Activated CD4-positive, alpha-beta memory T cell treated with anti-CD3 and anti-CD28 coated beads for 36 hours (primary cell): ENCODE results near the gene FUCA1. TPM values are rescaled to one million over a fixed set of nuclear protein-coding genes. Genes with fewer than 3 reads are reported as not detected.
A peak's percentile ranks its signal among the peaks of the same experiment; 100 is the strongest.
"Not testable (repeated sequence)": the region's sequence is repeated elsewhere in the genome, so short reads cannot be mapped to it uniquely, and the experiment has no call there.

Source experiments
- CTCF ChIA-PET: fragments of 350-600 bp; sonication (Branson Sonifier 250); formaldehyde crosslinking; loops from one replicate; lab custom pipeline; 2021; ENCODE audit warnings: antibody characterized with exemption, inconsistent platforms; lab: Charles Lee
- POLR2A ChIA-PET: fragments of 350-600 bp; sonication (Branson Sonifier 250); formaldehyde crosslinking; loops from one replicate; lab custom pipeline; 2021; ENCODE audit warnings: antibody characterized with exemption; lab: Charles Lee
- DNase-seq: peaks from one replicate; pipeline ENCODE4 v3.0.0-alpha.2; 2020
- H3K27ac Mint-ChIP-seq: one replicate; pipeline ENCODE4 v1.8.0; 2021; ENCODE audit warnings: mixed read lengths
- H3K27me3 Mint-ChIP-seq: one replicate; pipeline ENCODE4 v1.8.0; 2021; ENCODE audit warnings: mixed read lengths
- H3K36me3 Mint-ChIP-seq: one replicate; pipeline ENCODE4 v1.8.0; 2021; ENCODE audit warnings: mixed read lengths
- H3K4me1 Mint-ChIP-seq: one replicate; pipeline ENCODE4 v1.8.0; 2021; ENCODE audit warnings: low read depth, mixed read lengths
- H3K4me3 Mint-ChIP-seq: one replicate; pipeline ENCODE4 v1.8.0; 2021; ENCODE audit warnings: mild to moderate bottlenecking, mixed read lengths
- H3K9me3 Mint-ChIP-seq: one replicate; pipeline ENCODE4 v1.8.0; 2021; ENCODE audit warnings: mixed read lengths
- intact Hi-C: fragments of 100-400 bp; cut with micrococcal nuclease; formaldehyde crosslinking; loops from one replicate; pipeline ENCODE4 v1.15.1; 2023
- total RNA-seq, 2 experiments: library from RNA; stranded (reverse); gene quantifications; one replicate each; pipeline ENCODE4 v1.2.3, GENCODE V29; 2021

The FUCA1 gene
- total RNA-seq, 2 experiments from 2014 or later = 5.3 to 5.4 TPM

DNA sequence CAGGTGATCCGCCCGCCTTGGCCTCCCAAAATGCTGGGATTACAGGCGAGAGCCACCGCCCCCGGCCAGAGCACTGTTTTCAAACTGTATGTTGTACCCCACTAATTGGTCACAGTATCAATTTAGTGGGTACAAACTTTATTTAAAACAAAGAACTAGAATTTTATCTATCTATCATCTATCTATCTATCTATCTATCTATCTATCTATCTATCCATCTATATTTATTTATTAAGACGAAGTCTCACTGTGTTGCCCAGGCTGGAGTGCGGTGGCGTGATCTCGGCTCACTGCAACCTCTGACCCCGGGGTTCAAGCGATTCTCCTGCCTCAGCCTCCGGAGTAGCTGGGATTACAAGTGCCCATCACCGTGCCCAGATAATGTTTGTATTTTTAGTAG lies 41.5 kb downstream of the FUCA1 start:
- not testable (repeated sequence) for H3K27ac Mint-ChIP-seq, H3K9me3 Mint-ChIP-seq, H3K4me3 Mint-ChIP-seq, DNase-seq, H3K36me3 Mint-ChIP-seq, H3K27me3 Mint-ChIP-seq
- peaks cover 17% of the 10 kb centered on the region for H3K4me1 Mint-ChIP-seq
- intact Hi-C loops = loop anchor here (5.0 kb wide), 1 partner anchor 131 kb away; the partner anchor contains the start of gene PNRC2
- ChIA-PET CTCF (interaction anchor here (0.9 kb wide), 1 partner anchor 16 kb away, joined by 4 read pairs; no protein-coding TSS in a partner anchor), POLR2A (interaction anchor here (1.1 kb wide), 1 partner anchor 11 kb away, joined by 3 read pairs; no protein-coding TSS in a partner anchor)

DNA sequence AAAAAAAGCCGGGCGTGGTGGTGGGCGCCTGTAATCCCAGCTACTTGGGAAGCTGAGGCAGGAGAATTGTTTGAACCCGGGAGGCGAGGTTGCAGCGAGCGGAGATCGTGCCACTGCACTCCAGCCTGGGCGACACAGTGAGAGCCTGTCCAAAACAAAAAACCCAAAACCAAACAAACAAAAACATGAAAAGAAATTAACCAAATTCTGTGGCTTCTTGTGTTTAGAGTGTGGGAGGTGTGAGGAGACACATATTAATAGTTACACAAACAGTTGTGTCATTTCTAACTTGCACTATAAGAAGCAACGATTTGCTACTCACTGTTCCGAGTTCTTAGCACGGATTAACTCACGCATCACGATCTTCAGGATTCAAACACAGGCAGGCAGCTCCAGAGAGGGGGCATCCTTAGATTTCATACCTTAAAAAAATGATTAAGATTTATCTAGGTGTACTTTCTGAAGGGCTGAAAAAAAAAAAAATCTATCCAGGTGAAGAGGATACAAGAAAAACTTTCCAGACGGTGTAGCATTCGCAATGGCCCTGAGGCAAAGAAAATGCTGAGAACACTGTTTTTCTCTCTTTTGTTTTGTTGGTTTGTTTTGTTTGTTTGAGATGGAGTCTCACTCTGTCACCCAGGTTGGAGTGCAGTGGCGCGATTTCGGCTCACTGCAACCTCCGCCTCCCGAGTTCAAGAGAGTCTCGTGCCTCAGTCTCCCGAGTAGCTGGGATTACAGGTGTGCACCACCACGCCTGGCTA lies 42.1 kb downstream of the FUCA1 start:
- H3K9me3 Mint-ChIP-seq = no peaks in the 10 kb centered on the region
- DNase-seq = no peak
- H3K4me3 Mint-ChIP-seq = peak overlapping the region; percentile 97
- H3K4me1 Mint-ChIP-seq = peaks cover 17% of the 10 kb centered on the region
- CTCF ChIA-PET = interaction anchor here (0.6 to 8.0 kb wide), 7 partner anchors 15 to 73 kb away, joined by 3 to 84 read pairs (median 4); no protein-coding TSS in a partner anchor
- POLR2A ChIA-PET = interaction anchor here (0.6 to 2.6 kb wide), 9 partner anchors 10 to 198 kb away, joined by 3 to 14 read pairs (median 4); partner anchors contain the start of gene GALE
- peaks cover 3% of the 10 kb centered on the region for H3K36me3 Mint-ChIP-seq
- H3K27me3 Mint-ChIP-seq = no peaks in the 10 kb centered on the region
- H3K27ac Mint-ChIP-seq = peak overlapping the region; percentile 95
- intact Hi-C loops = loop anchor here (1.0 to 5.0 kb wide), 3 partner anchors 12 to 131 kb away; partner anchors contain the start of genes FUCA1 and PNRC2

DNA sequence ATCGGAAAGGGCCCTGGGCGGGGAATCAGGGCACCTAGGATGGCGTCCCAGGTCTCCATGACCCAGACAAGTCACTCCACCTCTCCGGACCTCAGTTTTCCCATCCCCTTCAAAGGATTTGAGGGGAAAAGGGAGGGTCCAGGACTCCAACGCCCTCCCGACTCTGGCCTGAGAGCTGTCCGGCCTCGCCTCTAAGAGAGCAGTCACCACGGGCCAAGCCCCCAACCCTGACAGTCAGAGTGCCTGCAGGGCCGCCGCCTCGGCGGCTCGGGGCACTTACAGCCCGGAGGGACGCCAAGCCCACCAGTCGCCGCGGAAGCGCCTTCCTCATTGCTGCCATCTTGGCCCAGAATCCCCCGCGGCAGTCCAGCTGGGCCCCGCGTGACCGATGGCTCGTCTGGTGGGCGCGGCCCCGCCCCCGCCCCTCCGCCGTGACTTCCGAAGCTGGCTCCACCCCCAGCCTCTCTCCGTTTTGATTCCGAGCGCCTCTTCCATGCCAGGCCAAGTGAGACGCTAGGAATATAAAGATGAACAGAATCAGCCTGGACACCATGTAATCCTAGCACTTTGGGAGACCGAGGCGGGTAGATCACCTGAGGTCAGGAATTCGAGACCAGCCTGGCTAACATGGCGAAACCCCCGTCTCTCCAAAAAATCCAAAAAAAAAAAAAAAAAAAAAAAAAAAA lies 42.9 kb downstream of the FUCA1 start, which contains the start of gene HMGCL:
HMGCL (minus strand) TSS at position 354 of the 686 bp plus-strand sequence; CDS start at position 340, 14 bp downstream.
- Mint-ChIP-seq H3K9me3 (no peaks in the 10 kb centered on the region), H3K4me3 (peak within 1 kb of the TSS; percentile 97), H3K4me1 (peaks cover 17% of the 10 kb centered on the region), H3K36me3 (peaks cover 3% of the 10 kb centered on the region), H3K27ac (peak within 1 kb of the TSS; percentile 95), H3K27me3 (no peaks in the 10 kb centered on the region)
- DNase-seq = peak; percentile 94
- CTCF ChIA-PET = interaction anchor here (0.6 to 8.0 kb wide), 7 partner anchors 15 to 74 kb away, joined by 3 to 84 read pairs (median 3); no protein-coding TSS in a partner anchor
- intact Hi-C loops = loop anchor here (1.0 to 5.0 kb wide), 3 partner anchors 13 to 132 kb away; partner anchors contain the start of genes FUCA1 and PNRC2
- POLR2A ChIA-PET = interaction anchor here (0.6 to 2.6 kb wide), 8 partner anchors 11 to 197 kb away, joined by 3 to 14 read pairs (median 4); partner anchors contain the start of gene GALE

DNA sequence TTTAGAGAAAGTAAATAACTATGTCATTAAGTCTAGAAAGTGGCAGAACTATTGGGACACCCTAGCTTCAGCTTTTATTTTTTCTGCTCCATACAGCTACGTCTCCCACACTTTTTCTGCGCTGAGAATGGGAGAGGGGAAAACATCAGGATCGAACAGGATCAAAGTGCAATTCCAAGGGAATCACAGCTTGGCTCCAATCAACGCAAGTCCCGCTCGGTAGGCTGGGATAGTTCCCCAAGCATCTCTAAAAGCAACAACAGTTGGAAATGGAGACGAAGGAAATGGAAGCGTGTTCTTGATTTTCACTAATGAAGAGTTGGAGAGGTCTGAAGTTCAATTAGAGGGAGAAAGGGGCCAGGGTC lies 43.4 kb downstream of the FUCA1 start:
- DNase-seq = no peak
- POLR2A ChIA-PET = interaction anchor here (1.0 to 2.6 kb wide), 4 partner anchors 14 to 139 kb away, joined by 3 to 14 read pairs (median 4); partner anchors contain the start of gene GALE

DNA sequence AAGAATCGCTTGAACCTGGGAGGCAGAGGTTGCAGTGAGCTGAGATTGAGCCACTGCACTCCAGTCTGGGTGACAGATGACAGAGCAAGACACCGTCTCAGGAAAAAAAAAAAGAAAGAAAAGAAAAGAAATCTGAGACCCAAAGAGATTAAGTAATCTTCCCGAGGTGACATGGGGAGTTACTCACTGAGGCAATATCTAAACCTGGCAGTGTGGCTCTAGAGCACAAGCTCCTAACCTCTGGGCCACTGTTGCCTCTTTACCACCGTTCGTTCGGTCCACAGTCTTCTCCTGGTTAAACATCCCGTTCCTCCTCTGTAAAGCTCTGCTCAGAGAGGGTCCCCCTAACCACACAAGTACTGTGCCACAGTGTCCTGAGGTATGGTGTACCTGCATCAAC lies 44.3 kb downstream of the FUCA1 start:
- Mint-ChIP-seq H3K27ac (no peak overlapping the region), H3K9me3 (no peaks in the 10 kb centered on the region), H3K27me3 (no peaks in the 10 kb centered on the region), H3K36me3 (peaks cover 3% of the 10 kb centered on the region), H3K4me1 (peaks cover 17% of the 10 kb centered on the region), H3K4me3 (peak overlapping the region; percentile 32)
- intact Hi-C loops = no loop called here
- ChIA-PET POLR2A (interaction anchor here (1.0 to 2.6 kb wide), 2 partner anchors 22 to 140 kb away, joined by 3 to 14 read pairs; partner anchors contain the start of gene GALE), CTCF (interaction anchor here (1.1 to 8.0 kb wide), 3 partner anchors 13 to 20 kb away, joined by 3 to 84 read pairs (median 4); no protein-coding TSS in a partner anchor)
- no peak for DNase-seq

More for the DNA sequence above, 43.4 kb downstream of the FUCA1 start:
- intact Hi-C loops = loop anchor here (1.0 to 5.0 kb wide), 3 partner anchors 14 to 133 kb away; partner anchors contain the start of genes FUCA1 and PNRC2
- H3K27ac Mint-ChIP-seq = peak overlapping the region; percentile 95
- peaks cover 17% of the 10 kb centered on the region for H3K4me1 Mint-ChIP-seq
- peaks cover 3% of the 10 kb centered on the region for H3K36me3 Mint-ChIP-seq
- no peaks in the 10 kb centered on the region for H3K27me3 Mint-ChIP-seq
- peak overlapping the region; percentile 97 for H3K4me3 Mint-ChIP-seq
- CTCF ChIA-PET = interaction anchor here (0.6 to 8.0 kb wide), 4 partner anchors 14 to 34 kb away, joined by 3 to 84 read pairs (median 4); no protein-coding TSS in a partner anchor
- no peaks in the 10 kb centered on the region for H3K9me3 Mint-ChIP-seq

DNA sequence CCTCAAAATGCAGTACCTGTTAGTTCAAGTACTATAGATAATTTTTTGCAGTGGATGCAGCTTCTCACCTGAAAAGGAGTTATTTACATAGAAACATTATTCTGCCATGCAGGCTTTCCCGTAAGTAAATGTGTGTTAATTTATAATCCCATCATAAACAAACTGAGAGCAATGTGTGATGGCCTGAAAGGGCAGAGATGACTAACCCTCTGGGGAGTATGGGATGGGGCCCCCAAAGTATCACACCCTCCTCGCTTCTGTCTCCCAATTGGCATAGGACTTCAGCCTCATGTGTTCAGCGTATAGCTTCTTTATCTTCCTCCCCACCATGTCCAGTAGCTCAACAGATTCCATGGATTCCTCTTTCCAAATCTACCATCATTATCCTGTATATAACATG lies 50.5 kb downstream of the FUCA1 start:
- no peaks in the 10 kb centered on the region for H3K27me3 Mint-ChIP-seq
- intact Hi-C loops = no loop called here
- peaks cover 3% of the 10 kb centered on the region for H3K4me1 Mint-ChIP-seq
- no peak overlapping the region for H3K27ac Mint-ChIP-seq
- no peak for DNase-seq
- H3K36me3 Mint-ChIP-seq = peaks cover 16% of the 10 kb centered on the region
- H3K4me3 Mint-ChIP-seq = no peak overlapping the region
- CTCF ChIA-PET = interaction anchor here (0.6 kb wide), 1 partner anchor 1015 kb away, joined by 3 read pairs; no protein-coding TSS in a partner anchor
- POLR2A ChIA-PET = interaction anchor here (1.7 kb wide), 1 partner anchor 17 kb away, joined by 5 read pairs; the partner anchor contains the start of gene GALE
- H3K9me3 Mint-ChIP-seq = no peaks in the 10 kb centered on the region

DNA sequence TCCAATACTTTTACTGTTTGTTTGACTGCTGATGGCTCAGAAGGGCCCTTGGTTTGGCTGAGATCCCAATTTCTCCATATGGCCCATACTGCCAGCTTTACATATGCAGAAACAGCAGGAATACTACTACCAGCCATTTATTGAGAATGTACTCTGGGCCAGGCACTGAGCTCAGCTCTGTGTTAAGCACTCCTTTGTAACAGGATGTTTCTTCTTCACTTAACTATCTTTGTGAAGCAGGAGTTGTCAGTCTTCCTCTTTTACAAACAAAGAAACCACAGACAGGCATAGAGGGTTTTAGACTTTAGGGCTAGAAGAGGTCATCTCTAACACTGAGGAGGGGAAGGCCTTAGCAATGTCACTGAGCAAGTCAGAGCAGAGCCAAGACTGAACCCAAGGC lies 51.2 kb downstream of the FUCA1 start:
- Mint-ChIP-seq H3K27ac (no peak overlapping the region), H3K27me3 (no peaks in the 10 kb centered on the region), H3K4me3 (no peak overlapping the region), H3K36me3 (peaks cover 19% of the 10 kb centered on the region), H3K9me3 (no peaks in the 10 kb centered on the region), H3K4me1 (peaks cover 3% of the 10 kb centered on the region)
- CTCF ChIA-PET = interaction anchor here (1.5 kb wide), 1 partner anchor 45 kb away, joined by 4 read pairs; no protein-coding TSS in a partner anchor
- DNase-seq = no peak
- intact Hi-C loops = no loop called here
- POLR2A ChIA-PET = interaction anchor here (0.6 to 1.5 kb wide), 2 partner anchors 10 to 43 kb away, joined by 3 read pairs; no protein-coding TSS in a partner anchor

DNA sequence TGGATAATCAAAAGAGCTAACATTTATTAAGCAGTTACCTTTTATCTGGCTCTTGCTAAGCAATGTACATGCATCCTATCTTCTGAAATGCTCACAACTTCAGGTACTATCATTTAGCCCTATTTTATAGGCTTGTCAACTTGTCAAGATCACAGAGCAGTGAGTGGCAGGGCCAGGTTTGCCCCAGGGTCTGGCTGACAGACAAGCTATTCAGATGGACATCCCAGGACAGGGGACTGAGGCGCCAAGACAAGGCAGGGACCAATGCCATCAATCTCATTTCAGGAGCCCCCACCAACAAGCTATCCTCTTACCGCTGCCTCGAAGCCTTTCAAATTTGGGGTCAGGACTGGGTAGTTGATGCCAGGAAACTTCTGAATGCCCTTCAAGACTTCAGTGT lies 51.7 kb downstream of the FUCA1 start:
- Mint-ChIP-seq H3K27me3 (no peaks in the 10 kb centered on the region), H3K36me3 (peaks cover 20% of the 10 kb centered on the region), H3K27ac (no peak overlapping the region), H3K9me3 (no peaks in the 10 kb centered on the region), H3K4me3 (no peak overlapping the region), H3K4me1 (peaks cover 3% of the 10 kb centered on the region)
- POLR2A ChIA-PET = interaction anchor here (0.6 to 1.5 kb wide), 3 partner anchors 9 to 43 kb away, joined by 3 read pairs; no protein-coding TSS in a partner anchor
- DNase-seq = no peak
- intact Hi-C loops = no loop called here
- CTCF ChIA-PET = interaction anchor here (1.5 kb wide), 1 partner anchor 45 kb away, joined by 4 read pairs; no protein-coding TSS in a partner anchor

DNA sequence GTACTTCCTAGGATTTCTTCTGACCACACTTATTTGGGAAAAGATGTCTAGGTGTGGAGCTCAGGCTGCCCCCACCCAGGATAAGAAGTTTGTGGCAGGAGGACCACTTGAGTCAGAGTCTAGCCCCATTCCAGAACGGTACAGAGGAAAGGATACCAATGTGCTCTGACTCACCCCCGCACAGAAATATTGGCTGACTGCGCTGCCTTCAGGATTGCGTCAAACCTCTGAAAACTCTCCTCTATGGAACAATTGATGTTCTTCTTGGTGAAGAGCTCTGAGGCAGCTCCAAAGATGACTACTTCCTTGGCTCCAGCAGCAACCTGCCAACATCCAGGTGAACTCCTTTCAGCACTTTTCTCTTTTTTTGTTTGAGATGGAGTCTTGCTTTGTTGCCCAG lies 54.1 kb downstream of the FUCA1 start:
- no peaks in the 10 kb centered on the region for H3K9me3 Mint-ChIP-seq
- H3K4me1 Mint-ChIP-seq = peaks cover 15% of the 10 kb centered on the region
- H3K4me3 Mint-ChIP-seq = no peak overlapping the region
- intact Hi-C loops = no loop called here
- ChIA-PET POLR2A (interaction anchor here (0.6 kb wide), 1 partner anchor 12 kb away, joined by 3 read pairs; no protein-coding TSS in a partner anchor), CTCF (interaction anchor here (1.2 kb wide), 1 partner anchor 103 kb away, joined by 4 read pairs; no protein-coding TSS in a partner anchor)
- no peak overlapping the region for H3K27ac Mint-ChIP-seq
- peaks cover 22% of the 10 kb centered on the region for H3K36me3 Mint-ChIP-seq
- H3K27me3 Mint-ChIP-seq = no peaks in the 10 kb centered on the region
- no peak for DNase-seq

DNA sequence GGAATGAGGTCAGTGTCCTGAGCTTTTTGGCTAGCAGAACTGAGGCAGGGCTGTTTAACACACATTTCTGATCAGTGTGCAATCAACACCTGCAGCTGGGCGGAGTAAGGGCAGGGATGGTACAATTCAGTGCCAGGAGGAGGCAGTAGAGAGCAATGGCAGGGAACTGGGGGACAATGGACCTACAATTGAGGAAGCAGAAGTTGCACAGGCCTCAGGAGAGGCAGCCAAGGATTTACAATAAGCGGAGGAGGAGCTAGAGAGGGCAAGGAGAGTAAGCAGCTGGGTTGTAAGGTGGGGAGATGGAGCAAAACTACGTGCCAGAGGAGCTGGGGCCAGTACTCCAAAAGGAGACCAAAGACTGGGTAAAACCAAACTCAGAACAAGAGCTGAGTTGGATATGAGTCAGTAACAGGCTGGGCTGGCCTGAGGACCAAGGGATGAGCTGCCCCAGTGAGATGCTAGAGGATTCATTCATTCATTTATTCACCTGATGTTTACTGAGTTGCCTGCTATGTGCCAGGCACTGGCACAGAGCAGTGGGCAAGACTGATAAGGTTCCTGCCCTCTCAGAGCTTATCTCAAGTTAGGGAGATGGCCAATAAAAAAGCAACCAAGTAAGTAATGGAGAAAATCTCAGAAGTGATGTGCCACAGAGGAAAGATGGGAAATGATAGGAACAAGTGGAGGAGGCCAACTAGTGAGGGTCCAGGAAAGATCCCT lies 57.1 kb downstream of the FUCA1 start:
- CTCF ChIA-PET = interaction anchor here (0.8 to 5.1 kb wide), 31 partner anchors 10 to 217 kb away, joined by 3 to 84 read pairs (median 5); partner anchors contain the start of genes FUCA1, GALE, HMGCL and LYPLA2
- Mint-ChIP-seq H3K27me3 (no peaks in the 10 kb centered on the region), H3K36me3 (peaks cover 14% of the 10 kb centered on the region), H3K27ac (no peak overlapping the region), H3K9me3 (no peaks in the 10 kb centered on the region), H3K4me1 (peaks cover 12% of the 10 kb centered on the region), H3K4me3 (no peak overlapping the region)
- POLR2A ChIA-PET = interaction anchor here (0.6 to 1.5 kb wide), 3 partner anchors 11 to 712 kb away, joined by 3 to 5 read pairs (median 5); partner anchors contain the start of genes GALE and HMGCL
- DNase-seq = peak; percentile 73
- intact Hi-C loops = loop anchor here (2.0 kb wide), 1 partner anchor 106 kb away; no protein-coding TSS in a partner anchor
